Measurements from ENCODE around the gene ATN1.
"Not testable (repeated sequence)": the region's sequence is repeated elsewhere in the genome, so short reads cannot be mapped to it uniquely, and the experiment has no call there.

ATN1 gene

DNA sequence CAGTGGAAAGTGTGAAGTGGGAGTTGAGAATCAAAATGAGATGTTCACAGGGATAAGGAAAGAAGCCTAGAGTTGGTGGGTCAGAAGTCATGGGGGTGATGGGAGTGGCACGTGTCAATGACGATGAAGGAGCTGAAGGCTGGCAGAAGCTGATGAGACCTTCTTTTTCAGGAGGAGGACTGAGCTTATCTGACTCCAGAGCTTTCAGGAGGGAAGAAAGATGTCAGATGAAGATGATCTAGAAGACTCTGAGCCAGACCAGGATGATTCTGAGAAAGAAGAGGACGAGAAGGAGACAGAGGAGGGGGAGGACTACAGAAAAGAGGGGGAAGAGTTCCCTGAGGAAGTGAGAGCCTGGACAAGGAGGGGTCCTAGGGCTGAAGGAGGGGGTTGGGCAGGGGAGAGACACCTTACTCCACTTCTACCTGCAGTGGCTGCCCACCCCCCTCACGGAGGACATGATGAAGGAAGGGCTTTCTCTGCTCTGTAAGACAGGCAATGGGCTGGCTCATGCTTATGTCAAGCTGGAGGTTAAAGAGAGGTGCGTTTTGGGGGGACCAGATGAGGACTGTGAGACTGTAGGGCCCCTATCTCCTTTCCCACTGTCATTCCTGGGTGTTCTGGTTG, 22.2 kb upstream of the ATN1 start:
- no peak for DNase-seq (ENCODE audit: low read depth)

GRCh38 chr12:6908141-6908540, 19.6 kb upstream of the ATN1 start:
- not testable (repeated sequence) for DNase-seq (ENCODE audit: low read depth)

DNA sequence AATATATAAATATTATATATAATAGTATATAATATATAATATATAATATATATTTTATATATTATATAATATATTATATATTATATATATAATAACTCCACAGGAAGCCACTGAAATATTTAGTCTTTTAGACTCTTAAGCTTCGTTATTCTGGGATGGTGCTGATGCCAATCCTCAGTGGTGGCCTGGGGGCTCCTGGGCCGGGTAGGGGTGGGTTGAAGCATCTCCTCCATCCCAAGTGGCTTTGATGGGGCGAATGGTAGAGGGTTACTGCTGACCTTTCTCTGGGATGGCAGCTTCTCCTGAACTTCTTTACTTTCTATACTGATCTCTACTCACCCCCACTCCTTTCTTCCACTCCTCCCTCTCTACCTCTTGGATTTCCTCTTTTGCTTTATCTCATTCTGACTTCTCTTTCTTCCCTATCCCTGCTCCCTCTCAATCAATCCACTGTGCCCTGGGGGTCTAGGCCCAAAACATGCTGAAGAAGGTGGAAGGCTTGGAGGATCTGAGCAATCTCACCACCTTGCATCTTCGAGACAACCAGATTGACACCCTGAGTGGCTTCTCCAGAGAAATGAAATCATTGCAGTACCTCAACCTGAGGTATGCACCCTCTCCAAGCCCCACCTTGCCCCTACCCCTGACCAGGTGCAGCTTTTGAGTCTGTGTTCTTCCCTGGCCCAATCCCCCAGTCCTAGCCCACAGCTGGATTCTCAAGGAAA, 18.2 kb upstream of the ATN1 start:
- DNase-seq (ENCODE audit: low read depth), result no peak

GRCh38 chr12:6912164-6912935, 15.4 kb upstream of the ATN1 start:
- no peak for DNase-seq (ENCODE audit: low read depth)

- peak; percentile 72 for DNase-seq (ENCODE audit: low read depth)
These were observed 13.4 kb upstream of the ATN1 start, which contains the start of gene ENO2 for GRCh38 chr12:6914246-6914946. TSS of gene ENO2 (plus strand) at chr12:6914580. CDS start at chr12:6915833, 1,253 bp downstream.

DNA sequence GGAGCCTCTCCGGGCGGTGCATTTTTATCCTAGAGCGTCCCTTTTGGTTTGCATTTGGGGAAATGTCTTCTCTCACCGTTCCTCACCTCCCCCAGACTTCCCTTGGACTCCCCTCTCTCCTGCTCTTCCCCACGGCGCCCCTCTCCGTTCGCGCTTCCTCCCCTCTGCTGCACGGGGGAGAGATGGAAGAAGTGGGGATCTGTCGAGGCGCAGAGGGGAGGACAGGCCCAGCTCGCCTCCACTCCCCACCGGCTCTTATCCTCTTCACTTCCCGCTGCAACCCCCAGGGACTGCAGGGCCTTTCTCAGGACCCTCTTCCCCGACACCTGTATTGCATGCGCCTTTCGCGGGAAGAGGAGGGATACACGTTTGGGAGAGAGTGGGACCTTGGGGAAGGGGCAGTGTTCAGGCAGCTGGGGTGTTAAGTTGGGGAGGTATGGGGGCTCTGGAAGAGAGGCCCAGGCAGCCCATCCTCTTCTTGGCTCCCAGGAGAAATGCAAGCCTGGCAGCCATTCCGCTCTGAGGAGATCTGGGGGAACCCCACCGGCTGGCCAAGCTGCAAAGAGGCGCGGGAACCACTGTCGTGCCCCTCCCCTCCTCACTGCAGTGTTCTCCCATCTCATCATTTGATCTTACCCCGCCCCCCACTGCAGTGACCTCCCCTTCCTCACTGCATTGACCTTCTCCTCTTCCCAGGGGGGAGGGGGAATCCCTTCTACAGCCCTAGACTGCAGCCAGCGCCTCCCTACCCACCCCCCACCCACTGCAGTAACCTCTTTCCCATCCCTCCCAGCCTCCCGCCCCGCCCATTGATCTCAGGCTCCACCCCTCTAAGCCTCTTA, 12.6 kb upstream of the ATN1 start:
- DNase-seq (ENCODE audit: low read depth), result no peak

DNA sequence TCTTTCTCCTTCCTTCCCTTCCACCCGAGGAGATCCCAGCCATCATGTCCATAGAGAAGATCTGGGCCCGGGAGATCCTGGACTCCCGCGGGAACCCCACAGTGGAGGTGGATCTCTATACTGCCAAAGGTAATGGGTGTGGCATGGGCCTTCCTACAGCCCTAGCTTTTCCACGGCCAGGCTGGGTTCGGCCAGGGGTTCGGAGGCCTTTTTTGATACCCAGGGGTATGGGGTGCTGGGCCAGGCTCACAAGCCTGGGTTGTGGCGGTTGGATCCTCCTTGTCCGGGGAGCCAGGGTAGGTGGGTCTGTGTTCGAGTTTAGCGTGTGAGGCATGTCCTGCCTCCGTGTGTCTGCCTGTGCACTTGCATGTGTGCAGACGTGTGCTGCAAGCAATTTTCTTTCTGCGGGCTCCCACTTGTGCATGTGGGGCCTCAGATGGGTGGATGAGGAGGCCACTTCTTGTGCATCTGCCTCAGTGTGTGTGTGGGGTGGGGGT, 11.9 kb upstream of the ATN1 start:
- DNase-seq (ENCODE audit: low read depth), result no peak

DNA sequence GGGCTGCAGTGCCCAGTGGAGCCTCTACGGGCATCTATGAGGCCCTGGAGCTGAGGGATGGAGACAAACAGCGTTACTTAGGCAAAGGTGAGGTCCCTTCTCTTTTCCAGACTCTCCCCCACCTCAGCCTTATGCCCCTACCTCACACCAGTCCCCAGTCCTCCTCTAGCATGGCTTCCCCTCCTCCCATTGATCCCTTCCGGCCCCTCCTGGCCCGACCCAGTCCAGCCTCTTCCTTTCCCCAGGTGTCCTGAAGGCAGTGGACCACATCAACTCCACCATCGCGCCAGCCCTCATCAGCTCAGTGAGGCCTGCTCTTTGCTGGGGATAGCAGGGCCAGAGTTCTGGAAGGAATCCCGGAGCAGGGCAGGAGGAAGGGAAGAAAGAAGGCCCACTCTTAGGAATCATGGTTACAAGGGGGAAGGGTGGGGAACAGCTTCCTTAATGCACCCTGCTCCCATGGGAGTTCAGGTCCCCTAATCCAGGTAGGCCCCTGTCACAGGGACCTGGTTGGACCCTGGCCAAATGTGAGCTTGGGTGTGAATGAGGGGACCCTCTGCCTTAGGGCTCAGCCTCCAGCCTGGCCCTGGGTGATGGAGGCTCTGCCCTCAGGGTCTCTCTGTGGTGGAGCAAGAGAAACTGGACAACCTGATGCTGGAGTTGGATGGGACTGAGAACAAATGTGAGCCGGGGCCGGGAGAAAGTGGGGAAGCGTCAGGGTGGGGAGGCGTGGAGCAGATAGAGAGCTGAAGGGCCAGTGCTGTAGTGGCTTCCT, 11.1 kb upstream of the ATN1 start:
- no peak for DNase-seq (ENCODE audit: low read depth)

DNA sequence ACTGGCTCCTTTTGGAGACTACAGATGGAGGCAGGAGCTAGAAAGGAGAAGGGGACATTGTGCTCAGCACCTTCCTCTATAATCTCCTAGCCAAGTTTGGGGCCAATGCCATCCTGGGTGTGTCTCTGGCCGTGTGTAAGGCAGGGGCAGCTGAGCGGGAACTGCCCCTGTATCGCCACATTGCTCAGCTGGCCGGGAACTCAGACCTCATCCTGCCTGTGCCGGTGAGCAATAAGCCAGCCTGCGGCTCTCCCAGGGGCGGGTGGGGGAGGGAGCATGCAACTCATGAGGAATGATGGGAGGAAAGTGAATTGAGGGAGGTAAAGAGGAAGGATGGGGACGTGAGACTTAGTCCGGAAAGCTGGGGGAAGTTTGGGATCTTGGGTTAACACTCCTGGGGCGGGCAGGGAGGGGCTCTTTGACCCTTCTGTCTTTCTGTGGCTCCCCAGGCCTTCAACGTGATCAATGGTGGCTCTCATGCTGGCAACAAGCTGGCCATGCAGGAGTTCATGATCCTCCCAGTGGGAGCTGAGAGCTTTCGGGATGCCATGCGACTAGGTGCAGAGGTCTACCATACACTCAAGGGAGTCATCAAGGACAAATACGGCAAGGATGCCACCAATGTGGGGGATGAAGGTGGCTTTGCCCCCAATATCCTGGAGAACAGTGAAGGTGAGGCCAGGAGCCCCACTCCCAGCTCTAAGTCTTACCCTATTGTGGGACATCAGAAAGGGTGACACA, 10.1 kb upstream of the ATN1 start:
- no peak for DNase-seq (ENCODE audit: low read depth)

DNA sequence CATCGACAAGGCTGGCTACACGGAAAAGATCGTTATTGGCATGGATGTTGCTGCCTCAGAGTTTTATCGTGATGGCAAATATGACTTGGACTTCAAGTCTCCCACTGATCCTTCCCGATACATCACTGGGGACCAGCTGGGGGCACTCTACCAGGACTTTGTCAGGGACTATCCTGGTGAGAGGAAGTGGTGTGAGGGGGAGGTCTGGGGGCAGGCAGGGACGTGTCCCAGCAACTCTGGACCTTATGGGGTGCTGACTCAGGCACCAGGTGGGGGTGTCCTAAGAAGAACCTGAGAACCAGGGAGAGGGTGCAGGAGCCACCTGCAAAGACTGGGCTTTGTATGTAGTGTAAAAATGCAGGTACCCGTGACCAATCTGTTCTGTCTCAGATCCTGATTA, 8.2 kb upstream of the ATN1 start:
- DNase-seq (ENCODE audit: low read depth), result no peak

GRCh38 chr12:6921539-6921938, 6.2 kb upstream of the ATN1 start:
- no peak for DNase-seq (ENCODE audit: low read depth)

DNA sequence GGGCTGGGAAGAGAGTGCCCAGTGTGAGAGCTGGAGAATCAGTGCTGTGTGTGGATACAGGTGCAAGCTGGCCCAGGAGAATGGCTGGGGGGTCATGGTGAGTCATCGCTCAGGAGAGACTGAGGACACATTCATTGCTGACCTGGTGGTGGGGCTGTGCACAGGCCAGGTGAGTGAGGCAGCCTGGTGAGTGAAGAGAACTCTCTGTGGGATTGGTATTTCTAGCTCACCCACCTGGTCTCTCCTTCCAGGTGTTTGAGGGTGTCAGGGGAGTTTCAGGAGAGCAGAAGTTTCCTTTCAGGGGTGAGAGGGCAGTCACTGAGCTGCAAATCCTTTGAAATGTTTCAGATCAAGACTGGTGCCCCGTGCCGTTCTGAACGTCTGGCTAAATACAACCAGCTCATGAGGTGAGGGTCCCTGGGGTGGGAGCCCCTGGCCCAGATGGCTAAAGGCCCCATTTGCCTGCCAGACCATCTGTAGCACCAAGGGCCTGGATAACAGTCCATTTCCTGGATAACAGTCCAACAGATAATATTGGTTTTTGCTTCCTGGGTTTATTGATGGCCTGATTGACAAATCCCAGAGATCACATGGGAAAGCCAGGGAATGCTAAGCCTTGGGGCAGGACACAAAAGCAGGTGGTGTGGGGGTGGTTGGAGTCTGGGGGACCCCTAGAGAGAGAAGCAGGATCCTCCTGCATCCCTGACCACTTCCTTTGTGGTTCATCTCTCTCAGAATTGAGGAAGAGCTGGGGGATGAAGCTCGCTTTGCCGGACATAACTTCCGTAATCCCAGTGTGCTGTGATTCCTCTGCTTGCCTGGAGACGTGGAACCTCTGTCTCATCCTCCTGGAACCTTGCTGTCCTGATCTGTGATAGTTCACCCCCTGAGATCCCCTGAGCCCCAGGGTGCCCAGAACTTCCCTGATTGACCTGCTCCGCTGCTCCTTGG, 5.5 kb upstream of the ATN1 start:
- no peak for DNase-seq (ENCODE audit: low read depth)

DNA sequence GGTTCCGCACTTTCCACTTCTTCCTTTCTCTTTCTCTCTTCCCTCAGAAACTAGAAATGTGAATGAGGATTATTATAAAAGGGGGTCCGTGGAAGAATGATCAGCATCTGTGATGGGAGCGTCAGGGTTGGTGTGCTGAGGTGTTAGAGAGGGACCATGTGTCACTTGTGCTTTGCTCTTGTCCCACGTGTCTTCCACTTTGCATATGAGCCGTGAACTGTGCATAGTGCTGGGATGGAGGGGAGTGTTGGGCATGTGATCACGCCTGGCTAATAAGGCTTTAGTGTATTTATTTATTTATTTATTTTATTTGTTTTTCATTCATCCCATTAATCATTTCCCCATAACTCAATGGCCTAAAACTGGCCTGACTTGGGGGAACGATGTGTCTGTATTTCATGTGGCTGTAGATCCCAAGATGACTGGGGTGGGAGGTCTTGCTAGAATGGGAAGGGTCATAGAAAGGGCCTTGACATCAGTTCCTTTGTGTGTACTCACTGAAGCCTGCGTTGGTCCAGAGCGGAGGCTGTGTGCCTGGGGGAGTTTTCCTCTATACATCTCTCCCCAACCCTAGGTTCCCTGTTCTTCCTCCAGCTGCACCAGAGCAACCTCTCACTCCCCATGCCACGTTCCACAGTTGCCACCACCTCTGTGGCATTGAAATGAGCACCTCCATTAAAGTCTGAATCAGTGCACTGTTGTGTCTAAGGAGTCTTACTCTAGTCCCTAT, 4.6 kb upstream of the ATN1 start:
- no peak for DNase-seq (ENCODE audit: low read depth)

DNA sequence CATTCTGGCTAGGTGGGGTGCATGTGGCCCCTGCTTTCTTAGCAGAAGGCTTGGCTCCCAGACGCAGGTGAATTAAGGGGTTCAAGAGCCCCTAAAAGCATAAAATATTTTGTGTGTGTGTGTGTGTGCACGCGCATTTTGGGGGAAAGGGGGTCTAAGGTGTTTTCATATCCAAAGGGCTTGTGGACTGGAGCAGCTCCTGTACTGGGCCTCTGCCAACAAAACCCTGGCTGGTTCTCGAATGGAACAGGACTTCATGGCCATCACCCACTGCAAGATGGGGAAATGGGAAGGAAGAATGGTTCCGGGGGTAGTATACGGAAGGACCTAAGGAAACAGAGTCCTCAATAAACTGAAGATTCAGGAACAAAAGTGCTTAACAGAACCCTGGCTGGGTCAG, 3.9 kb upstream of the ATN1 start:
- DNase-seq (ENCODE audit: low read depth), result no peak

GRCh38 chr12:6925239-6925539, 2.6 kb upstream of the ATN1 start:
- DNase-seq (ENCODE audit: low read depth), result no peak

- DNase-seq (ENCODE audit: low read depth), result no peak
These were observed 2.0 kb upstream of the ATN1 start for GRCh38 chr12:6925540-6926279.

- no peak for DNase-seq (ENCODE audit: low read depth)
These were observed 403 bp downstream of the ATN1 start for GRCh38 chr12:6928022-6928702.

Measured in stimulated activated CD8-positive, alpha-beta memory T cell treated with anti-CD3 and anti-CD28 coated beads, Interleukin-12 subunit alpha, Interleukin-12 subunit beta, amount 100 ng/mL, for 1 hour (primary cell).